ENCODE data around the gene WWC2.
A peak's percentile ranks its signal among the peaks of the same experiment; 100 is the strongest.

Gene WWC2

DNA sequence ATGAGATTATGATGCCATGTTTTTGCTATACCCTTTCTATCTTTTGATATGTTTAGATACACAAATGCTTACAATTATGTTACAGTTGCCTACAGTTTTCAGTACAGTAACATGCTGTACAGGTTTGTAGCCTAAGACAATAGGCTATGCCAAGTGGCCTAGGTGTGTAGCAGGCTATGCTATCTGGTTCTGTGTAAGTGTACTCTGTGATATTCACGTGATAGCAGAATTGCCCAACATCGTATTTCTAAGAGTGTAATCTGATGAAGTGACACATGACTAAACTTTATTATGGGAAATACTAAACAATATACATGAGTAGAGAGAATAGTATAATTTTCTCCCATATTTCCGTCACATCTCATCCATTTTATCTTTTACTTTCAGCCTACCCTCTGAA lies 124.0 kb downstream of the WWC2 start:
- Histone ChIP-seq H3K36me3 (ENCODE audit: insufficient read depth, low read length) (no peaks in the 10 kb centered on the region), H3K27me3 (ENCODE audit: insufficient read depth, low read length) (no peaks in the 10 kb centered on the region), H3K79me2 (ENCODE audit: control insufficient read depth, insufficient read depth, low read length, unreplicated experiment) (no peaks in the 10 kb centered on the region), H3K27ac (ENCODE audit: low read depth, low read length) (no peak overlapping the region), H2AFZ (ENCODE audit: low read length, unreplicated experiment) (no peak overlapping the region), H3K4me1 (ENCODE audit: control insufficient read depth, insufficient read depth, low read length, unreplicated experiment) (peaks cover 5% of the 10 kb centered on the region), H3K4me3 (ENCODE audit: low read depth, low read length) (no peak overlapping the region)

DNA sequence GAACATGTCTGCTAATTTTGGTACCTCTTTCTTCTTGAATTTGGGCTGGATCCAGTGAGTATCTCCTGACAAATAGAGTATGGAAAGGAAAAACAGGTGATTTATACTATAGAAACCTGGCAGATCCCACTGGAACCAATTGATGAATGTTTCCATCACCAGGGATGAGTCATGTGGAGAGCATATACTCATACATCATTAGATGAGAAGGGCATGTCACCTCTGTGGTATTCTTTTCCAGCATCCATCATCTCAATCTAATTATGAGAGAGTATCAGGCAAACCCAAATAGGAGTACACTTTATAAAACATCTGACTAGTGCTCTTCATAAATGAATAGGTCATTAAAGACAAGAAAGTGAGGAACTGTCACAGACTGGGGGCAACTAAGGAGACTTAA lies 130.3 kb downstream of the WWC2 start:
- H3K27ac ChIP-seq (ENCODE audit: low read depth, low read length) = no peak overlapping the region
- H3K4me3 ChIP-seq (ENCODE audit: low read depth, low read length) = no peak overlapping the region
- no peak overlapping the region for H2AFZ ChIP-seq (ENCODE audit: low read length, unreplicated experiment)
- no peaks in the 10 kb centered on the region for H3K27me3 ChIP-seq (ENCODE audit: insufficient read depth, low read length)
- H3K4me1 ChIP-seq (ENCODE audit: control insufficient read depth, insufficient read depth, low read length, unreplicated experiment) = no peaks in the 10 kb centered on the region
- H3K36me3 ChIP-seq (ENCODE audit: insufficient read depth, low read length) = 0 out of 2 replicates have a peak, but pooled peaks cover 6% of the 10 kb centered on the region
- H3K79me2 ChIP-seq (ENCODE audit: control insufficient read depth, insufficient read depth, low read length, unreplicated experiment) = no peaks in the 10 kb centered on the region

DNA sequence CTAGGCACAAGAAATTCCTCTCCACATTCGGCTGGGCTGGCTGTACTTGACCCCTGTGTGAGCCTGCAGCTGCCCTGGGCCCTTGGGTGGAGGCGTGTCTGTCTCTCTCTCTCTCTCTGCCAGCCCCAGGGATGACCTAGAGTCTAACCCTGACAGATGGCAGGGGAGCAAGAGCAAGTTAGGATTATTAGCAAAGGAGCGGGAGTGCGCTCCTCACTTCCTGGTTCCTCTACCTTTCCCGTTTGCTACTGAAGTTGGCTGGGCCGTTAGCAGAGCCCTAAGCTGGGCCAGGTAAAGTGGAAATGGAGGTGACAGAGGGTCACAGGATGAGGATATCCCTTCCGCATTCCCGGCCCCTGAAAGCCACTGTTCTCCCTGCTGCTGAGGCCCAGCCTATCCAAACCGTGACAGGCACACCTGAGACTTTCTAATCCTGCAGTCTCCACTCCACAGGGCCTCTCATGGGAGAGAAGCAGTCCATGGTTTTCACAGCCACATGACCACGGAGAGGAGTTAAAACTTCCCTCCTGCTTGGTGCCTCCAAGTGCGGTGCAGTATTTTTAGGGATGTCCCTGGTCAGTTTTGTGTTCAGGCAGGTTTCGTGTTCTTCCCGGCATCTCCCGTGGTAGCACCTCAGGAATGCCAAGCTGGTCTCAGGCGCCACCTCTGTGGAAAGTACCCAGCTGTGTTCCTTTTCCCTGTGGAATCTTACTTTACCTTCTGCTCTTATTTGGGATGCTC lies 141.7 kb downstream of the WWC2 start:
- Histone ChIP-seq H3K36me3 (ENCODE audit: insufficient read depth, low read length) (peaks cover 20% of the 10 kb centered on the region), H3K27me3 (ENCODE audit: insufficient read depth, low read length) (no peaks in the 10 kb centered on the region), H2AFZ (ENCODE audit: low read length, unreplicated experiment) (no peak overlapping the region), H3K79me2 (ENCODE audit: control insufficient read depth, insufficient read depth, low read length, unreplicated experiment) (no peaks in the 10 kb centered on the region), H3K27ac (ENCODE audit: low read depth, low read length) (peak overlapping the region; percentile 27; the same call in 1 of the 2 replicates), H3K4me1 (ENCODE audit: control insufficient read depth, insufficient read depth, low read length, unreplicated experiment) (peaks cover 15% of the 10 kb centered on the region), H3K4me3 (ENCODE audit: low read depth, low read length) (no peak overlapping the region)

DNA sequence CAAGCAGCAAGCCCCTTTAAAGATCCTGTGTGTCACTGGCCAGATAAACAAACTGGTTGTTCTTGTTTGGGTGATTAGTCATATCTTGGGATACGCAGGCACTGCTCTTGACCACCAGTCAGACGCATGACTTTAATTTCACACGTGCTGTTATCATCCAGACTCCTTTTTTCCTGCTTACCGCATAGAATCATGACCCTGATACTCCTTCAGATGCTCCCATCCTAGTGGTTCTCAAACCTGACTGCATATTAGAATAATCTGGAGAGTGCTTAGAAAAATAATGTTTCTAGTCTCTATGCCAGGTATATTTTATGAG lies 142.2 kb downstream of the WWC2 start:
- Histone ChIP-seq H3K27ac (ENCODE audit: low read depth, low read length) (peak overlapping the region; percentile 12; the same call in 1 of the 2 replicates), H3K27me3 (ENCODE audit: insufficient read depth, low read length) (no peaks in the 10 kb centered on the region), H2AFZ (ENCODE audit: low read length, unreplicated experiment) (no peak overlapping the region), H3K36me3 (ENCODE audit: insufficient read depth, low read length) (peaks cover 15% of the 10 kb centered on the region; the same call in 1 of the 2 replicates), H3K79me2 (ENCODE audit: control insufficient read depth, insufficient read depth, low read length, unreplicated experiment) (no peaks in the 10 kb centered on the region), H3K4me3 (ENCODE audit: low read depth, low read length) (no peak overlapping the region), H3K4me1 (ENCODE audit: control insufficient read depth, insufficient read depth, low read length, unreplicated experiment) (peaks cover 15% of the 10 kb centered on the region)

DNA sequence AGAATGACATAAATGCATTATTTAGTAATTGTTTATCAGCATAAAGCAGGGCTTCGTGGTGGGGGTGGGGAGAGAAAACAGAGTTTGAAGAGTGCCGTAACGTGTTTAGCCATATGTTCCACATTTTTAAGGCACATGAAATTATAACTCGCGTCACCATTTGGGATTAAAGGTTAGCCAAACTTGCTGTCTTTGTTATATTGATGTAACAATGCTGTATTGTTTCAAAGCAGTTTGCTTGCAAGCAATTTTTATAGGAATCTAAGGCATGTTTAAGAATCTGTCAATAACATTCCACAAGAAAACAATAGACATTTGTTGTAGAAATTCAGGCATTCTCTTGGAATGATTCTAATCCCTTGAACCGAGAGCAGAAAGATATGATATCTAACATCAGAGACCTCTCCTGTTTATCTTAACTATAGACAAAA lies 142.7 kb downstream of the WWC2 start:
- Histone ChIP-seq H3K27ac (ENCODE audit: low read depth, low read length) (peak overlapping the region; percentile 12; the same call in 1 of the 2 replicates), H3K36me3 (ENCODE audit: insufficient read depth, low read length) (peaks cover 15% of the 10 kb centered on the region; the same call in 1 of the 2 replicates), H3K4me3 (ENCODE audit: low read depth, low read length) (no peak overlapping the region), H3K4me1 (ENCODE audit: control insufficient read depth, insufficient read depth, low read length, unreplicated experiment) (peaks cover 15% of the 10 kb centered on the region), H2AFZ (ENCODE audit: low read length, unreplicated experiment) (no peak overlapping the region), H3K27me3 (ENCODE audit: insufficient read depth, low read length) (no peaks in the 10 kb centered on the region), H3K79me2 (ENCODE audit: control insufficient read depth, insufficient read depth, low read length, unreplicated experiment) (no peaks in the 10 kb centered on the region)

DNA sequence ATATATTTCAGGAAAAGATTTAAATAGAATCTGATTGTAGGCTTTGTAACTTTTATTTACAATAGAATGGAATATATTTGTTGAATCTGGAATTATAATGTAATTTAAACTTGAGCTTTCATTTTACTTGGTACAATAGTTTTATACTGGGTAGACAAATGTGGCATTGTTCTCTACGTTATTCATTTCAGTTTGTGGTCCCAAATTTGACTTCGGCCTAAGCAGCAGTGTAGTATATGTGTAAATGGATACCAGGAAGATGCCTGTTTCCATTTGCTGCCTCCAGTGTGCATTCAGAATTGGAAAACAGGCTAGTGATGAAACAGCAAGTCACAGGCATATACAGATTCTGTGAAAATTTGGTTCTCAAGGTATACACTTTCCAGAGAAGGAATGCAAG lies 143.2 kb downstream of the WWC2 start:
- peaks cover 15% of the 10 kb centered on the region; the same call in 1 of the 2 replicates for H3K36me3 ChIP-seq (ENCODE audit: insufficient read depth, low read length)
- H2AFZ ChIP-seq (ENCODE audit: low read length, unreplicated experiment) = no peak overlapping the region
- H3K27ac ChIP-seq (ENCODE audit: low read depth, low read length) = no peak overlapping the region

DNA sequence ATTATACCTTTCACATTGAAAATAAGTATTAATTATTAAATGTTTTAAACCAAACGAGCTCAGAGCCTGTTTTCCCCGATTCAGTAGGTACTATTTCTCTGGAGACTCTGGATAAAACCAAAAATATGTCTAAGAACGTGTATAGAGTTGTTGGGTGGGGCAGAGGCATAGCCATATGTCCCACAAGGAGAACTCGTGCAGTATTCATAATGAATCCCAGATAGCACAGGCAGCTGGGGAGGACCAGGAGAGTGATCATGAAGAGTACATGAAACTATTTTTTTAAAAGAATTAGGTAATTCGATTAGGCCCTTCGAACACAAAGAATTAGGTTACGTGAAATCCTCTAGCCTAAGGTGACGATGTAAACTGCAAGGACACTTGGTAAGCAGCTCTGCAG lies 145.0 kb downstream of the WWC2 start:
- H3K36me3 ChIP-seq (ENCODE audit: insufficient read depth, low read length) = peaks cover 6% of the 10 kb centered on the region; the same call in 1 of the 2 replicates
- H3K4me1 ChIP-seq (ENCODE audit: control insufficient read depth, insufficient read depth, low read length, unreplicated experiment) = peaks cover 15% of the 10 kb centered on the region
- H3K27ac ChIP-seq (ENCODE audit: low read depth, low read length) = no peak overlapping the region
- H3K79me2 ChIP-seq (ENCODE audit: control insufficient read depth, insufficient read depth, low read length, unreplicated experiment) = no peaks in the 10 kb centered on the region
- no peak overlapping the region for H2AFZ ChIP-seq (ENCODE audit: low read length, unreplicated experiment)
- no peak overlapping the region for H3K4me3 ChIP-seq (ENCODE audit: low read depth, low read length)
- H3K27me3 ChIP-seq (ENCODE audit: insufficient read depth, low read length) = no peaks in the 10 kb centered on the region

More for the DNA sequence above, 143.2 kb downstream of the WWC2 start:
- no peaks in the 10 kb centered on the region for H3K27me3 ChIP-seq (ENCODE audit: insufficient read depth, low read length)
- H3K4me3 ChIP-seq (ENCODE audit: low read depth, low read length) = no peak overlapping the region
- peaks cover 15% of the 10 kb centered on the region for H3K4me1 ChIP-seq (ENCODE audit: control insufficient read depth, insufficient read depth, low read length, unreplicated experiment)
- H3K79me2 ChIP-seq (ENCODE audit: control insufficient read depth, insufficient read depth, low read length, unreplicated experiment) = no peaks in the 10 kb centered on the region

DNA sequence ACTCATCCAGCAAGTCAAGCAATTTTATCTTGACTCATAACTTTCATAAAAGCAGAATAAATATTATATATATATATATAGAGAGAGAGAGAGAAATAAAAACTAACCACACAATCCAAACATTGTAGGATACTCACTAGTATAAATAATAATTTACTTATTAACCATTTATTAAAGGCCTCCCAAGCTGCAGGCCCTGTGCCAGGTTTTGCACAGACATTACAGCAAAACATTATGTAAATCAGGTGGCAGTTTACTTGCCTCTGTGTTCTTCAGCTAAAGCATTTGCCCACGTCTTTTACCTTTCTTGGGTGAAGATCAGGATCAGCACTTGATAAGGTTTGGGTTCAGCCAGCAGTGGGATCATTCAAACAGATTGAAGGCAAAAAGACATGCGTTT lies 145.4 kb downstream of the WWC2 start:
- no peak overlapping the region for H2AFZ ChIP-seq (ENCODE audit: low read length, unreplicated experiment)
- no peaks in the 10 kb centered on the region for H3K27me3 ChIP-seq (ENCODE audit: insufficient read depth, low read length)
- peaks cover 15% of the 10 kb centered on the region for H3K4me1 ChIP-seq (ENCODE audit: control insufficient read depth, insufficient read depth, low read length, unreplicated experiment)
- H3K4me3 ChIP-seq (ENCODE audit: low read depth, low read length) = no peak overlapping the region
- H3K36me3 ChIP-seq (ENCODE audit: insufficient read depth, low read length) = peaks cover 6% of the 10 kb centered on the region; the same call in 1 of the 2 replicates
- H3K79me2 ChIP-seq (ENCODE audit: control insufficient read depth, insufficient read depth, low read length, unreplicated experiment) = no peaks in the 10 kb centered on the region
- no peak overlapping the region for H3K27ac ChIP-seq (ENCODE audit: low read depth, low read length)

DNA sequence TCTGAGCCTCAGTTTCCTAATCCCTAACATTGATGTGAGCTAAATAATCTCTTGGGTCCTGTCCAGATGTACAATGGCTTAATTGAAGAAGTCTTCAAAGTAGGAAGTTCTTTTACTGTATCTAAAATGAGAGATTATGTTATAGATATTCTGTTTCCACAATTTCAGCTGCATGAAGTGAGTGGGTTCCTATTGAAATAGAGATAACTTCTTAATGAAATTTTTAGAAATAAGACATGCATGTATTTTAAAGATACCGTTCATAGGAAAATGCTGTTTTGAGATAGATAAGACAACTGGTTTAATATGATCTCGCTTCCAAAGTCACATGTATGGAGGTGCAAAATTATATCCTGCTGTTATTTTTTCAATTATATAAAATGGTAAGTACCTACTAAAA lies 149.1 kb downstream of the WWC2 start:
- H3K4me3 ChIP-seq (ENCODE audit: low read depth, low read length) = no peak overlapping the region
- no peaks in the 10 kb centered on the region for H3K36me3 ChIP-seq (ENCODE audit: insufficient read depth, low read length)
- no peak overlapping the region for H3K27ac ChIP-seq (ENCODE audit: low read depth, low read length)
- no peaks in the 10 kb centered on the region for H3K27me3 ChIP-seq (ENCODE audit: insufficient read depth, low read length)
- H3K4me1 ChIP-seq (ENCODE audit: control insufficient read depth, insufficient read depth, low read length, unreplicated experiment) = no peaks in the 10 kb centered on the region
- H3K79me2 ChIP-seq (ENCODE audit: control insufficient read depth, insufficient read depth, low read length, unreplicated experiment) = no peaks in the 10 kb centered on the region
- no peak overlapping the region for H2AFZ ChIP-seq (ENCODE audit: low read length, unreplicated experiment)

DNA sequence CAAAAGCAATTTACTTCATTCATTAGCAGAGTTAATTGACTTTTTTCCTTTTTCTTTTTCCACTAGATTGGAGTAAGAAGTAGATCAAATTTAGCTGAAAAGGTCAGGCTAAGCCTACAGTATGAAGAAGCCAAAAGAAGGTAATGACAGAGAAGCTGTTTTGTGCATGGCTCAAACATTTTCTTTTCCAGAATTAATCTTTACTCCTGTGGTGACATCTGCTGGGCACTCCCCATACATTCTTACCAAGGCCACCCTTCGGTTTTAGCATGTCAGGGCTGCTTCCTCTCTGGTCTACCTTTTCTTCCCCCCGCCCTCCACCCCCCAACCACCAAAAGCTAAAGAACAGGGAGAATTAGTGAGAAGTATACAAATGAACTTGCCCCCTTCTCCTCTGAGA lies 150.8 kb downstream of the WWC2 start:
- Histone ChIP-seq H3K27me3 (ENCODE audit: insufficient read depth, low read length) (no peaks in the 10 kb centered on the region), H3K4me3 (ENCODE audit: low read depth, low read length) (no peak overlapping the region), H3K4me1 (ENCODE audit: control insufficient read depth, insufficient read depth, low read length, unreplicated experiment) (no peaks in the 10 kb centered on the region), H3K27ac (ENCODE audit: low read depth, low read length) (no peak overlapping the region), H3K79me2 (ENCODE audit: control insufficient read depth, insufficient read depth, low read length, unreplicated experiment) (no peaks in the 10 kb centered on the region), H3K36me3 (ENCODE audit: insufficient read depth, low read length) (no peaks in the 10 kb centered on the region), H2AFZ (ENCODE audit: low read length, unreplicated experiment) (no peak overlapping the region)

DNA sequence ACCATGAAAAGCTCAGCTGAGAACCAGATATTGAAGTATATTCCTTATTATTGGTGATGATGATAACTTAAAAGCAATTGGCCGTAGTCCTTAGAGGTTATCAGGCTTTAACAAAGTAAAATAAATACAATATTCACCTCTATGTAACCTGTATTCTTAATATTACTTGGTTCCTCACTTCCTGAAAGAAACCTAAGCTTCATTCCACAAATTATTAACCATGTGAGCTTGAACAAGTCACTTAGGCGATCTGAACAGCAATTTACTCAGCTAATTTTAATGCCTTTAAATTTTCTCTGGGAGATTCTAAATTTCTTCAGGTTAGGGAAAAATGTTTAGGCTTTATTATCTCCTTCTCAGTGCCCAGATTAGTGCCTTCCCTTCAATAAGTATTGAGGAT lies 151.8 kb downstream of the WWC2 start:
- Histone ChIP-seq H3K36me3 (ENCODE audit: insufficient read depth, low read length) (no peaks in the 10 kb centered on the region), H3K4me1 (ENCODE audit: control insufficient read depth, insufficient read depth, low read length, unreplicated experiment) (no peaks in the 10 kb centered on the region), H3K4me3 (ENCODE audit: low read depth, low read length) (no peak overlapping the region), H2AFZ (ENCODE audit: low read length, unreplicated experiment) (no peak overlapping the region), H3K79me2 (ENCODE audit: control insufficient read depth, insufficient read depth, low read length, unreplicated experiment) (no peaks in the 10 kb centered on the region), H3K27me3 (ENCODE audit: insufficient read depth, low read length) (no peaks in the 10 kb centered on the region), H3K27ac (ENCODE audit: low read depth, low read length) (no peak overlapping the region)

All from ACC112 (cell line).